NCI-H1092 treated with DMSO at 0.1 percent for 48 hours (cell line): Measurements from ENCODE around the gene MCOLN3.
"Not testable (repeated sequence)": the region's sequence is repeated elsewhere in the genome, so short reads cannot be mapped to it uniquely, and the experiment has no call there.

Experiments
- DNase-seq: peaks from one replicate; lab custom pipeline; 2025; lab: John Stamatoyannopoulos, UW

MCOLN3 gene

DNA sequence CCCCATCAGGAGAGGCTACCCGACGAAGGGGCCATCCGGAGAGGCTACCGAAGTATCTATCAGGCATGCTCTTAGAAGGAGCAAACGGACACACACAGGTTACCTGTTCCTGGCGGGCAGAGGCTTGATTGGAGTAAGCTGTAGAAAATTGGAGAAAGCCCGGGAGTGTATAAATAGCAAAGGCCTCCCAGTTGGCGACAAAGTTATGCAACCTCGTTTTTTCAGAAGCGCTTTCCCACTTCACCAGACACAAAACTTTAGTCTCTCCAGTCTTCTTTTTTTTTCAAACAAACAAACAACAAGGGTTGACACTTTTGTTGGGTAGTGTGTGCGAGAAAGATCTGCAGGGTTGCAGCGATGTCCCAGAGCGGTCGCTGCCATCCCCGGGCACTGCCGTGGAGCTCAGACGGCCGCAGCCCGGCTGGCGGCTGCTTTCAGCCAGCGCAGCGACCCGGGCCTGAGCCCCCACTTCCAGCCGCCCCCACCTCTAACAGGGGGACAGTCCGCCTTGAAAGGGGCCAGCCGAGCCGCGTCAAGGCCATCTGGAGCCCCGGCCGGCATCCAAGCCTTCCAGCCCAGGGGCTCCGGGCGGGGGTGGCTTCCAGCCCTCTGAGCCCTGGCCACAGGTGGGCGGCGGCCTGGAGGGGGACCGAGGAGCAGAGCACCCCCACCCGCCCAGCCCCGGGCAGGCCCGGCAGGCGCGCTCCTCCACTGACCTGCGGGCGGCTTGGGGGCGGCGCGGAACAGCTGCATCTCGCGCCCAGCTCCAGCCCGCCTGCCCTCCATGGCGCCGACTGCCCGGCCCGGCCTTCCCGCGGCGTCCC, 616 bp downstream of the MCOLN3 start:
- peak; percentile 15 for DNase-seq

DNA sequence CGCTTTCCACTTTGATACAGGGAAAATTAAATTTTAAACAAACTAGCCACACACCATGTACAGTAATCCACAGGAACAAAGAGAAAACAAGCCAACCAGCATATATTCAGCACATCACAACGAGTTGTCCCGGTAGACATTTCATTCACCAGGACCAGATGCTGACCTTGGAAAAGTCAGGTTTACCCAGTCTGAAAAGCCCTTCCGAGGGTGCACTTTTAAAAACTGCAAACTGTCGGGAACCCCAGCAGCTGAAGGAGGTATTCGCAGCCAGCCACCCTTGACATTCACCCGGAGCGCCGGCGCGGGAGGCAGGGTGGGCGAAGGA, 1.2 kb downstream of the MCOLN3 start:
- no peak for DNase-seq

DNA sequence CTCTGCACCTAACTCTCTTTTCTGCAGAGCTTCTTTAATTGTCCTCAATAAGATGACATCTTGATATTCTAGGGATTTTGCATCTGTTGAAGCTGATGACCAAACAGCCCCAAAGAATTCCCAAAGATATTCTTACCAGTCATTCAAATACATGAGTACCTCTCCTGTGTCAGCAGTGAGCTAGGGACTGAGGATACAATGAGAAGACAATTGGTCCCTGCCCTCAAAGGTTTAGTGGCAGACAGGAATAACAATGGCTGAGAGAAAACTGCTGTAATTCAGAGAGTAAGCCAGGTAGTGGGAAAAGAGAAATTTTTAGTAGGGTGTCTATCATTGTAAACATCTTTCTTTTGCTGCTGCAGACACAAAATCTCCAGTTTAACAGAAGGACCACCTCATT, 5.9 kb downstream of the MCOLN3 start:
- DNase-seq: no peak

GRCh38 chr1:85041793-85042192, 6.5 kb downstream of the MCOLN3 start:
- DNase-seq: no peak

DNA sequence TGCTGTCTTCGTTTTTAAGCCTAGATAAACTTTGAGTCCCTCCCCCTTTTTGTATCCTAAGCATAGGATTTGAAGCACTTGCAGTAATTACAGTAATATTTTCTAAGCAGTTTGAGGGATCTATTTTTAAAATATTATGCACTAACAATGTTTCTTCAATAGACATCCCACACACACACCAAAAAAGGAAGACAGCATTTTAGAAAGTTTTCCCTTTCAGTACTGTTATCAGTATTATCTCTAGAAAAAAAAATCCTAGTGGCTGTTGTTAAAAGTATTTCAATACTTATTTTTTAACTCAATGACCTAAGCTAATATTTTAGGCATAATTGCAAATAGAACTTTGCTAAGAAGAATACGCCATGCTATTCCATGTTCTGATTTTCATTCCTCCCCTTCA, 15.1 kb downstream of the MCOLN3 start:
- DNase-seq: no peak

- DNase-seq: no peak
These were observed 17.8 kb downstream of the MCOLN3 start for GRCh38 chr1:85030536-85030935.

GRCh38 chr1:85028151-85028550, 20.1 kb downstream of the MCOLN3 start:
- DNase-seq: no peak

GRCh38 chr1:85027242-85027983, 20.9 kb downstream of the MCOLN3 start:
- no peak for DNase-seq

DNA sequence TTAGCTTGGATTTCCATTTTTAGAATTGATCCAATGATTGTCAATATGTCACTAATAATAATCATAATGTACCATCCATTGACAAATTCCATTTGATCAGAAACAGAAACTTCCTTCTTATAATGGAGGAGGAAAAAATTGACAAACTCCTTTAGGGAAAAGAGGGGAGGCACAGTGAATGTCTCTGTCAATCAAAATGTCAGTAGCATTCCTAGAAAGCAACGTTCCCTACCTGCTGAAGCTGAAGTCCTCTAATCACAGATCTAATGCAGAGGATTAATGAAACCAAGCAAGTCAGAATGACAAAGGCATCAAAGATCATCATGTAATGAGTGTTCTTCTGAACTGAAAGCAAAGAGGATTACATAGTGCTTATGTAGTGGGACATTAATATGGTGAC, 22.4 kb downstream of the MCOLN3 start:
- DNase-seq: no peak

GRCh38 chr1:85024736-85025135, 23.6 kb downstream of the MCOLN3 start:
- no peak for DNase-seq

GRCh38 chr1:85022700-85023099, 25.6 kb downstream of the MCOLN3 start:
- DNase-seq: no peak

DNA sequence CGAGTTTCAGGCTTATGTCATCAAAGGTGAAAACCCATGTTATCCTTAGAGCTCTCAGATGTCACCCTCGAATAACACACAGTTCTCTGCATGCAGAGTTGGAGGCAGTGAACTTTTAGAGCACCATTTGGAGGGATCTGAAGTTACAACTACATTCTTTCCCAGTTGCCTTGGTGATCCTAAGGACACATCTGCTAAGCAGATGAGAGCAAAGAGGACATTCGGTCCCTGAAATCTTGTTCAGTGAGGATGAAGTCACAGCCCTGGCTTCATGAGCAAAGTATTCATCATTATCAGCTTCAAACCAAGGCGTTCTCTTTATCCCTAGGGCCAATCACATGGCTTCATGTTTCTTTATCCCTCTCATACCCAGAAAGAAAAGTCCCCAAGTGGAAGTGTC, 28.3 kb downstream of the MCOLN3 start:
- no peak for DNase-seq

DNA sequence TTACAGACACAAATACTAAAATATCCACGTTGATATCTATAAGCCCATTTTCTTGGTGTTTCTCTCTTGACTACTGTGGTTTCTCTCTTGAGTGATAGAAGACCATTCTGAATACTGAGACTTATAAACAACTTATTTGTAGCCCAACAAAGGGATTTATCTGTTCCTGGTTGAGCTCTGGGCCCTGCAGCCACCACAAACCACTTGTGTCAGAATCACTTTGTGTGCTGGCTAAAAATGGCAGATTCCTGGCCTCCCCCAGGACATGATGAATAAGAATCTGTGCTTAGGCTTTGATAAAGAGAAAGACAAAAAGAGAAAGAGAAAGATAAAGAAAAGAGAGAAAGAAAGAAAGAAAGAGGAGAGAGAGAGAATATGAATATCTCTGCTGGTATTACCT, 32.5 kb downstream of the MCOLN3 start:
- DNase-seq: no peak

- not testable (repeated sequence) for DNase-seq
These were observed 42.7 kb downstream of the MCOLN3 start for GRCh38 chr1:85005641-85006040.

DNA sequence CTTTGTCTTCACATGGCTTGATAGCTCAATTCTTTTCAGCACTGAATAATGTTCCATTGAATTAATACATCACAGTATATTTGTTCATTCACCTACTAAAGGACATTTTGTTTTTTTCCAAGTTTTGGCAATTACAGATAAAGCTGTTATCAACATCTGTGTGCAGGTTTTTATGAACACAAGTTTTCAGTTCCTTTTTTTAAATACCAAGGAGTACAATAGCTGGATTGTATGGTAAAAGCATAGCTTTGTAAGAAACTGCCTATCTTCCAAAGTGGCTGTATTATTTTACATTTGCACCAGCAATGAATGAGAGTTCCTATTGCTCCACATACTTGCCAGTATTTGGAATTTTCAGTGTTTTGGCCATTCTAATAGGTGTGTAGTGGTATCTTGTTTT, 46.6 kb downstream of the MCOLN3 start:
- DNase-seq: no peak

GRCh38 chr1:84998642-84999280, 49.5 kb downstream of the MCOLN3 start:
- DNase-seq: no peak

DNA sequence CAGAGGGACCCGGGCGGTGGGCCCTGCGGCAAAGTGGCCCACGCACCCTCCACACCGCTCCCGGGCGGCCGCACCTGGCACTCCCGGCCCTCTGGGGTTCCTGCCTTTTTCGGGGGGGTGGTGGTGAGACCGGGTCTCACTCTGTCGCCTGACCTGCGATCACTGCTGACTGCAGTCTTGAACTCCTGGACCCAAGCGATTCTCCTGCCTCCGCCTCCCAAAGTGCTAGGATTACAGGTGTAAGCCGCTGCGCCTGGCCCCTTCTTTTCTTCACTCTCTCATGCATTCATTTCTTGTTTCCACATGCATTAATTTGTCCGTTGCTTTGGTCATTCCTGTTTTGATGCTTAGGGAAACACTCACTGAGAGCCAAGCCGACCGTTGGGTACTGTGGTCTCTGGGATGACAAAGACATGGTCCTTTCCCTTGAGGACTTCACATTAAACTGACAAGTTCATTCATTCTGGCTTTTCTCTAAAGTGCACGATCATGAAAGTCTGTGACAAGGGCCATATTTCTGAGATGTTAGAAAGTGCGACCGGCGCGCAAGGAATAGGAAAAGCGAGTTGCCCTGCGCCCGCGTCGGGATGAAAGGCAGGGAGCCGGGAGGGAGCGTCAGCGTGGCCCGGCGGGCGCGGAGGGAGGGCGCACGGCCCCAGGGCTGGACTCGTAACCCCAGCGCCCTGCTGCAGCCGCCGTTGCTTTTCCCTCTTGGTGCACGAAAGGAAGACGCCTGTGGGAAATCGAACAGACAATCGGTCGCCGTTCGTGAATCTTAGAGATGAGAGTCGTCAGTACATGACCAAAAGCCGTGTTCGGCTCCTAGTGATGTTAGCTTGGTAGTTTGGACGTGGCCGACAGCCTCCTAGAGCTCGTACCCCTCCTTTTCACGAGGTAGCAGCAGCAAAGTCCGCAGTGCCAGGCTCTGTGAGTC, 50.4 kb downstream of the MCOLN3 start:
- peak; percentile 14 for DNase-seq

- no peak for DNase-seq
These were observed 51.2 kb downstream of the MCOLN3 start, which contains the start of gene MCOLN2 for GRCh38 chr1:84996846-84997666. Gene MCOLN2, minus strand, starts transcription at chr1:84997113. Its CDS starts 241 bp downstream, at chr1:84996872.

DNA sequence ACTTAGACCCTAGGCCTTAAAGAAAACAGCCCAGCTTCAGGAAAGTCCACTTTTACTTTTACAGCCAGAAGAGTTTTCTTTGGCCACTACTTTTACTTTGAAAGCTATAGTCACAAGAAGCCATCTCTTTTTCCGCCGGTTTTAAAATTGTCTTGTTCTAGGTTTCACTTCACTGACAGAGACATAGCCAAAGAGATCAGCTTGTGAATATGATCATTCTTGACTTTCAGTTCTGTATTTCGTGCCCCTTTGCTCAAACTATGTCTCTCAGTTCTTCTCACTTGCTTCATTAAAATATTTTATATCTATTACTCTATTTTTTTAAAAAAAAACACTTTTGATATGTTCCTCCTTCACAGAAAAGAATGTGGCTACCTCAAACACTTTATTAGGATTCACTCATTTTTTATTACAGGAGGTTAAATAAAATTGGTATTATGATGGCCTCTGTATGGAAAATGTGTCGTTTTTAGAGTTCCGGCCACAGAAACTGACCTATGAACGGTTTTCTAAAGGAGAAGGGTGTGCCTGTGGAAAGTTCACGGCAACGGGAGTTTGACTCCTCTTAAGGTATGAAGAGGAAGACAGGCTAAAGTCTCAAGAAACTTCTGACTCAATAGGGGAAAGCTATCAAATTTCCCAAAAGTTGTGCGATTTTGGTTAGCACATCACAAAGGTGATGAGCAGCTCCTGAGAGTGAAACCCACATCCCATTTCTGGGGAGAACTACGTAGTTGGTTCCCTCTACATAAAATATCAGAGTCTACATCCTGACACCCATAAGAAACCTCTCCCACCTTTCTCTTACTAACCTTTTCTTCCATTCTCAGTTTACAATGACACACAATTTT, 52.6 kb downstream of the MCOLN3 start:
- no peak for DNase-seq
